ENCODE measurements around the gene CYP4F8.
"Not testable (repeated sequence)": the region's sequence is repeated elsewhere in the genome, so short reads cannot be mapped to it uniquely, and the experiment has no call there.

Gene CYP4F8

GRCh38 chr19:15588265-15588664 lies 26.8 kb upstream of the CYP4F8 start:
- TF ChIP-seq REST (IDR thresholded peaks at IDR 0.05; ENCODE audit: insufficient replicate concordance, low read depth) = no peak
- no peak for TF ChIP-seq SPI1 (IDR thresholded peaks at IDR 0.05; ENCODE audit: borderline replicate concordance, low read depth)
- TF ChIP-seq CTCF (IDR thresholded peaks at IDR 0.05; ENCODE audit: insufficient read depth, low read length) = no peak
- no peak for TF ChIP-seq POLR2AphosphoS5 (IDR thresholded peaks at IDR 0.05; ENCODE audit: low read depth)
- TF ChIP-seq GABPA (IDR thresholded peaks at IDR 0.05; ENCODE audit: low read depth) = no peak
- no peaks in the 10 kb centered on the region for H3K27me3 ChIP-seq (ENCODE audit: insufficient read depth, poor library complexity, severe bottlenecking)
- H3K4me3 ChIP-seq (replicated peaks; ENCODE audit: insufficient read depth, low read length) = no peak overlapping the region
- no peak for DNase-seq (ENCODE audit: low read depth in 1 of 2, low spot score in 1 of 2)
- H3K27ac ChIP-seq (replicated peaks) = peak overlapping the region; percentile 88

- Histone ChIP-seq H3K27me3 (ENCODE audit: insufficient read depth, poor library complexity, severe bottlenecking) (no peaks in the 10 kb centered on the region), H3K27ac (replicated peaks) (peak overlapping the region; percentile 88), H3K4me3 (replicated peaks; ENCODE audit: insufficient read depth, low read length) (no peak overlapping the region)
- no peak for DNase-seq (ENCODE audit: low read depth in 1 of 2, low spot score in 1 of 2)
- TF ChIP-seq POLR2AphosphoS5 (IDR thresholded peaks at IDR 0.05; ENCODE audit: low read depth) (no peak), SPI1 (IDR thresholded peaks at IDR 0.05; ENCODE audit: borderline replicate concordance, low read depth) (no peak), GABPA (IDR thresholded peaks at IDR 0.05; ENCODE audit: low read depth) (no peak), REST (IDR thresholded peaks at IDR 0.05; ENCODE audit: insufficient replicate concordance, low read depth) (no peak), CTCF (IDR thresholded peaks at IDR 0.05; ENCODE audit: insufficient read depth, low read length) (no peak)
Observed at GRCh38 chr19:15589760-15590451, 25.1 kb upstream of the CYP4F8 start.

- no peak for DNase-seq (ENCODE audit: low read depth in 1 of 2, low spot score in 1 of 2)
- Histone ChIP-seq H3K27me3 (ENCODE audit: insufficient read depth, poor library complexity, severe bottlenecking) (no peaks in the 10 kb centered on the region), H3K4me3 (replicated peaks; ENCODE audit: insufficient read depth, low read length) (no peak overlapping the region), H3K27ac (replicated peaks) (peak overlapping the region; percentile 40)
- no peak for TF ChIP-seq GABPA (IDR thresholded peaks at IDR 0.05; ENCODE audit: low read depth)
- no peak for TF ChIP-seq REST (IDR thresholded peaks at IDR 0.05; ENCODE audit: insufficient replicate concordance, low read depth)
- TF ChIP-seq POLR2AphosphoS5 (IDR thresholded peaks at IDR 0.05; ENCODE audit: low read depth) = no peak
- no peak for TF ChIP-seq SPI1 (IDR thresholded peaks at IDR 0.05; ENCODE audit: borderline replicate concordance, low read depth)
- no peak for TF ChIP-seq CTCF (IDR thresholded peaks at IDR 0.05; ENCODE audit: insufficient read depth, low read length)
Observed at GRCh38 chr19:15591796-15592195, 23.2 kb upstream of the CYP4F8 start.

GRCh38 chr19:15592506-15592905 lies 22.5 kb upstream of the CYP4F8 start:
- peak in 1 of 2 experiments; percentile 25 for DNase-seq (ENCODE audit: low read depth in 1 of 2, low spot score in 1 of 2)
- not testable (repeated sequence) for H3K4me3 ChIP-seq (replicated peaks; ENCODE audit: insufficient read depth, low read length); H3K27me3 ChIP-seq (ENCODE audit: insufficient read depth, poor library complexity, severe bottlenecking)
- peak overlapping the region; percentile 53; the same call in 1 of the 2 replicates for H3K27ac ChIP-seq (replicated peaks)

GRCh38 chr19:15593766-15594165 lies 21.3 kb upstream of the CYP4F8 start:
- not testable (repeated sequence) for H3K4me3 ChIP-seq (replicated peaks; ENCODE audit: insufficient read depth, low read length); DNase-seq (ENCODE audit: low read depth in 1 of 2, low spot score in 1 of 2); H3K27ac ChIP-seq (replicated peaks); H3K27me3 ChIP-seq (ENCODE audit: insufficient read depth, poor library complexity, severe bottlenecking)

Data from HL-60 (cell line).